ENCODE measurements around the gene TTC33. TPM values are rescaled to one million over a fixed set of nuclear protein-coding genes. Genes with fewer than 3 reads are reported as not detected.

The TTC33 gene
- total RNA-seq, 1 donor from 2014 or later: 7.0 TPM

GRCh38 chr5:40669606-40670390 is 86.0 kb downstream of the TTC33 start:
- H3K27me3 ChIP-seq: no peaks in the 10 kb centered on the region
- intact Hi-C loops (cut with DNase I): no loop called here
- H3K36me3 ChIP-seq: no peaks in the 10 kb centered on the region
- DNase-seq (ENCODE audit: low spot score in 2 of 2): no peak
- TF ChIP-seq, protein P1, sequence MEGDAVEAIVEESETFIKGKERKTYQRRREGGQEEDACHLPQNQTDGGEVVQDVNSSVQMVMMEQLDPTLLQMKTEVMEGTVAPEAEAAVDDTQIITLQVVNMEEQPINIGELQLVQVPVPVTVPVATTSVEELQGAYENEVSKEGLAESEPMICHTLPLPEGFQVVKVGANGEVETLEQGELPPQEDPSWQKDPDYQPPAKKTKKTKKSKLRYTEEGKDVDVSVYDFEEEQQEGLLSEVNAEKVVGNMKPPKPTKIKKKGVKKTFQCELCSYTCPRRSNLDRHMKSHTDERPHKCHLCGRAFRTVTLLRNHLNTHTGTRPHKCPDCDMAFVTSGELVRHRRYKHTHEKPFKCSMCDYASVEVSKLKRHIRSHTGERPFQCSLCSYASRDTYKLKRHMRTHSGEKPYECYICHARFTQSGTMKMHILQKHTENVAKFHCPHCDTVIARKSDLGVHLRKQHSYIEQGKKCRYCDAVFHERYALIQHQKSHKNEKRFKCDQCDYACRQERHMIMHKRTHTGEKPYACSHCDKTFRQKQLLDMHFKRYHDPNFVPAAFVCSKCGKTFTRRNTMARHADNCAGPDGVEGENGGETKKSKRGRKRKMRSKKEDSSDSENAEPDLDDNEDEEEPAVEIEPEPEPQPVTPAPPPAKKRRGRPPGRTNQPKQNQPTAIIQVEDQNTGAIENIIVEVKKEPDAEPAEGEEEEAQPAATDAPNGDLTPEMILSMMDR (IDR thresholded peaks at IDR 0.05): no peak
- H3K9me3 ChIP-seq: no peaks in the 10 kb centered on the region
- H3K4me3 ChIP-seq: no peak overlapping the region
- no peak overlapping the region for H3K27ac ChIP-seq
- H3K4me1 ChIP-seq: no peaks in the 10 kb centered on the region

DNA sequence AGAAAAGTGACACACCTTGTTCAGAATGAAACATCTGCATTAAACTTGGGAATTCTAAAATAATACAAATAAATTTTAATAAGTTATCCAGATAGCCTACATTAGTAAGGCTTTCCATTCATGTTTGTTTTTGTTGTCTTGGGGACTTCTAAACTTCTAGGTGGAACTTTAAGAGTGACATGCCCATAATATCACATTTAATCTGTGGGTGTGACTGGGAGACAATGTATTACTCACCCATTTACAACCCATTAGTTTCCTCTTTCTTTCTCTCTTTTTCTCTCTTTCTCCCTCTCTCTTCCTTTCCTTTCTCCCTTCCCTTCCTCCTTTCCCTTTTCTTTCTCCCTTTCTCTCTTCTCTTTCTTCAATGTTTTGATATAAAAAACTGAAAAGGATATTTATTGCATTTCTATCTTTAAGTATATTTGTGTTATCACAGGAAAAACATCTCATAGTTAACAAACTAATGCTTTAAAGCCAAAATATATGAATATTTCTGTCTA is 88.5 kb downstream of the TTC33 start:
- Histone ChIP-seq H3K27ac (no peak overlapping the region), H3K4me3 (no peak overlapping the region), H3K4me1 (no peaks in the 10 kb centered on the region), H3K36me3 (no peaks in the 10 kb centered on the region), H3K9me3 (no peaks in the 10 kb centered on the region), H3K27me3 (no peaks in the 10 kb centered on the region)
- TF ChIP-seq, protein P1 (IDR thresholded peaks at IDR 0.05): no peak
- DNase-seq (ENCODE audit: low spot score in 2 of 2): no peak
- intact Hi-C loops (cut with DNase I): no loop called here

- no peaks in the 10 kb centered on the region for H3K36me3 ChIP-seq
- DNase-seq (ENCODE audit: low spot score in 2 of 2): no peak
- no peaks in the 10 kb centered on the region for H3K9me3 ChIP-seq
- H3K4me1 ChIP-seq: no peaks in the 10 kb centered on the region
- no peak overlapping the region for H3K4me3 ChIP-seq
- no peak overlapping the region for H3K27ac ChIP-seq
- H3K27me3 ChIP-seq: no peaks in the 10 kb centered on the region
- intact Hi-C loops (cut with DNase I): no loop called here
- TF ChIP-seq, protein P1 (IDR thresholded peaks at IDR 0.05): no peak
Measured at GRCh38 chr5:40666657-40667056, 89.1 kb downstream of the TTC33 start.

DNA sequence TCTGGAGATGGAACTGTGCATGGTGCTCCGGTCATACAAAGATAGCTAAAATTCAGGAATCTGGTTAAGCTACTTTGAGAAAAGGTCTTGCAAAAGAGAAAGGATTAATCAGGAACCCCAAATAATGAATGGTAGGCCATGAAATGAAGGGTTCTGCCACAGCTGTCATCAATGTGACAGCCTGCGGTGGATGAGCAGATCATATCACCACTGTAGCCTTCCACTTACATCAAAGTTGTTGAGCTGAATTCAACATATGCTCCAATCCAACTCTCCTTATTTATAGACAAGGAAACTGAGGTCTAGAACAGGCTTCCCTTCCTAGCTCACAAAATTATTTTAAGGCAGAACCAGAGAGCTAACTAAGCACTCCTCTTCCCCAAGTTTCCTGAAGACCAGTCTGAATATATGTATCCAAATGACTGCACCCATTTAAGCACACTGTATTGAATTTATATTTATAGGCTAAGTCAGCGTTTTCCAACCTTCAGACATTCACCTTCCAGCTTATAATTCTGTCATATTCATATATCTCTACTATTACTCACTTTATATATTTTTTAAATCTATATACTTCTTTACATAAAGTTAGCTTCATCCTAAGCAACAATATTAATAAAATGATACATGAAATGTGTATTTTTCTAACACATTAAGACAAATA is 90.0 kb downstream of the TTC33 start:
- Histone ChIP-seq H3K4me1 (no peaks in the 10 kb centered on the region), H3K9me3 (no peaks in the 10 kb centered on the region), H3K27ac (no peak overlapping the region), H3K4me3 (no peak overlapping the region), H3K36me3 (no peaks in the 10 kb centered on the region), H3K27me3 (no peaks in the 10 kb centered on the region)
- intact Hi-C loops (cut with DNase I): no loop called here
- DNase-seq (ENCODE audit: low spot score in 2 of 2): no peak
- TF ChIP-seq, protein P1 (IDR thresholded peaks at IDR 0.05): no peak

DNA sequence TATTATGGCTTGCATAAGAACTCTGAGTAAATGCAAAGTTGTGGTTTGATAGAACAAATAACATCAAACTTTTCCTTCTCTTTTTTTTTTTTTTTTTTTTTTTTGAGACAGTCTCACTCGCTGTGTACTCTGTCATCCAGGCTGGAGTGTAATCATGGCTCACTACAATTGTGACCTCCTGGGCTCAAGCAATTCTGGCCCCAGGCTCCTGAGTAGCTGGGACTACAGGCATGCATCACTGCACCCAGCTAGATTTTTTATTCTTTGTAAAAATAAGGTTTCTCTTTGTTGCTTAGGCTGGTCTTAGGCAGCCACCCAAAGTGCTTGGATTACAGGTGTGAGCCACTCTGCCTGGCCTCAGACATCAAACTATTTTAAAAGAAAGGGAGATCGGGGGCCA is 95.0 kb downstream of the TTC33 start:
- no peaks in the 10 kb centered on the region for H3K4me1 ChIP-seq
- H3K36me3 ChIP-seq: no peaks in the 10 kb centered on the region
- H3K4me3 ChIP-seq: no peak overlapping the region
- DNase-seq (ENCODE audit: low spot score in 2 of 2): no peak
- no peaks in the 10 kb centered on the region for H3K9me3 ChIP-seq
- no peak overlapping the region for H3K27ac ChIP-seq
- TF ChIP-seq, protein P1 (IDR thresholded peaks at IDR 0.05): no peak
- intact Hi-C loops (cut with DNase I): no loop called here
- H3K27me3 ChIP-seq: no peaks in the 10 kb centered on the region
